ENCODE results near the gene PACSIN2.
"Not testable (repeated sequence)": the region's sequence is repeated elsewhere in the genome, so short reads cannot be mapped to it uniquely, and the experiment has no call there.

The PACSIN2 gene

DNA sequence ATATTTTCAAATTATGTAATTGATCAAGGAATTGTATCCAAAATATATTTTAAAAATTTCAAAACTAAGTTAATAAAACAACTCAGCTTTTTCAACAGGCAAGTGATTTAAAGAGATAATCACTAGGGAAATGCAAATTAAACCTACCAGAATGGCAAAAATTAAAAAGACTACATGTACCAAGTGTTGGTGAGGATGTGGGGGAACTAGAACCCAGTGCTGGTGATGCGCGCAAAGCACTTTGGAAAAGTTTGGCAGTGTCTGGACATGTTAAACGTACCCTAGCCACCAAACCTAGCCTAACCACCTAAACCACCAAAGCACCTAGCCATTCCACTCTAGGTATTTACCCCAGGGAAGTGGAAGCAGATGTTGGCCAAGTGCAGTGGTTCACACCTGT is 22.9 kb downstream of the PACSIN2 start:
- no peak for DNase-seq (ENCODE audit: low read depth)

DNA sequence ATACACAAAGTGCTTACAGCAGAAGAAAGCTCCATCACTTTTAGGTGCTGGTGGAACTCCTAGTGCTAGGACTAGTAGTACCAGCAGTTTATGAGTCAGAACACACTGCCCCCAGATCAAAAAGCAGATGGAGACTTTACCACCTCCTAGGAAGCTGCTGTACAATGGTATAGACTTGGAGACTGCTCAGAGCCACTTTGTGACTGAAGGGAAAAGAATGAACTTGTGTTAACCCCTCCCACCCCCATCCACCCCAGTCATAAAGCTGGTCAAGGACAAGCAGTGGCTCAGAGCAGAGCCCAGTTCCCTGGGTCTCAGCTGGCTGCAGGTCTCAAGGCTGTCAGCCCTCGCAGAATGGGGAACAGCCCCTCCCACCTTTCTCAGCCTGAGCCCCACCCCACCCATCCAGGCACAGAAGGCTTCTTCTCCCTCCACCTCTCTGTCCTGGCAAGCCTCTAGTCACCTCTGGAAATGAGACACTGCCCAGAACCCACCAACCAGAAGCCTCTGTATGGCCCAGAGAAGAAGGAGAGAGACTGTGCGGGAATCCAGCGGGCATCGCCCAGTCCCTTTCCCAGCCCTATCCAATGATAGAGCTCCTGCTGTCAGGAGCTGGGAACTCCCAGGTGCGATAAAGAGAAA is 23.8 kb downstream of the PACSIN2 start:
- no peak for DNase-seq (ENCODE audit: low read depth)

DNA sequence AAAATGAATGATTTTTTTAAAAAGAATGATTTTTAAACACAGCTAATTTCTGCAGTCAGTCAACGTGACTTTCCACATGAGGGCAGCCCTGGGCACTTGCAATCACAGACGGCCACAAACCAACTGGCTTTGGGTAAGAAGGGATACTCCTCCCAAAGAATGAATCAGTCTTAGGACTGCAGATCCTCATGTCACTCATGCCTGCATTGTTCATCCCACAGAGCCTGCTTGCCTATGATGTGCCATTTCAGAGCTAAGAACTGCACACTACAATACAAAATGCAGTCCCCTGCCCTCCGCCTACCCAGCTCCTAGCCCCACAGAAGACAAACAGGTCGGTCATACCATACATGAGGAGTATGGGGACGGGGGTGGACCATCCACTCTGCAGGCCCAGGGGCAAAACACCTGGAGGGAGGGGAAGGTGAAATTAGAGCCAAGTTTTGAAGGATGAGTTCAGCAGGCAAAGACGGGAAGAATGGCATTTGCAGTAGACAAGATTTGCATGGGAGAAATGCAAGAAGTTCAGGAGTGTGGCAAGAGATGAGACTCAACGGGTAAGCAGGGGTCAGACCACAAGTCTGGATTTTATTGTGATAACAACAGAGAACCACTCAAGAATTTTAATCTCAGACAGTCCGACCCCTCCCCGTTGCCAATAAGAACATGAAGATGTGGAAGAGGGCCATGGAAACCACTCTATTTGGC is 24.7 kb downstream of the PACSIN2 start:
- no peak for DNase-seq (ENCODE audit: low read depth)

DNA sequence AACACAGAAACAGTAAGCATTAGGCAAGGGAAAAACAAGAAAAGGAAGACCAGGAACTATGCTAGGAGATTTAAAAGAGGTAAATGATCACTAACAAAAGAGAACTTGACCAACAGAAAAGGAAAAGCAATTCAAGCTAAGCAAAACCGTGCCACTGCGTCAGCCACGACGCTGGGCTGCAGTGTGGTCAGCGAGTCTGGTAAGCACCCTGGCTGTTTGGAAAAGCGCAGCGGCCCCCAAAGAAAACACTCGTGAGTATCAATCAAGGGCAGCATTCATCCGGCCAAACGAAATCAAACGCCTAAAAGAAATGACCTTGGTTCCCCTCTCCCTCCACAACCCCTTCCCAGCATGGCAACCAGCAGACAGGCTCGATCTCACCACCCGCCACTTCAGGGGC is 28.8 kb downstream of the PACSIN2 start:
- DNase-seq (ENCODE audit: low read depth) = no peak

DNA sequence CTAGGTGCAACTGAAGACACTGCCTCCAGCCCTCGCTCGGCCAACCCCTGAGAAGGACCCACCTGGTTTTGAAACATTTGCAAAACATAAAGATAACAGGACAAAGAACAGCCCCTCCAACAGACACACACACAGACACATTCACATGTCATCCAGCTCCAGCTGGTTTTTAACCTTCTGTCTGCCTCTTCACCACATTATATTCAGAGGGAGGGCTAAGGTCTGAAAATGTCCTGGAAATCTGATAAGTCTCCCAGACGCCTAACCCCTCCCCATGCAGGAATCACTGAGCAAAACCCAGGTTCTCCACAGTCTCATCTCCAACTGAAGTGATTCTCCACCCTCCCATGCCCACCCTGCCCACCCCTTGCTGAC is 29.4 kb downstream of the PACSIN2 start:
- no peak for DNase-seq (ENCODE audit: low read depth)

DNA sequence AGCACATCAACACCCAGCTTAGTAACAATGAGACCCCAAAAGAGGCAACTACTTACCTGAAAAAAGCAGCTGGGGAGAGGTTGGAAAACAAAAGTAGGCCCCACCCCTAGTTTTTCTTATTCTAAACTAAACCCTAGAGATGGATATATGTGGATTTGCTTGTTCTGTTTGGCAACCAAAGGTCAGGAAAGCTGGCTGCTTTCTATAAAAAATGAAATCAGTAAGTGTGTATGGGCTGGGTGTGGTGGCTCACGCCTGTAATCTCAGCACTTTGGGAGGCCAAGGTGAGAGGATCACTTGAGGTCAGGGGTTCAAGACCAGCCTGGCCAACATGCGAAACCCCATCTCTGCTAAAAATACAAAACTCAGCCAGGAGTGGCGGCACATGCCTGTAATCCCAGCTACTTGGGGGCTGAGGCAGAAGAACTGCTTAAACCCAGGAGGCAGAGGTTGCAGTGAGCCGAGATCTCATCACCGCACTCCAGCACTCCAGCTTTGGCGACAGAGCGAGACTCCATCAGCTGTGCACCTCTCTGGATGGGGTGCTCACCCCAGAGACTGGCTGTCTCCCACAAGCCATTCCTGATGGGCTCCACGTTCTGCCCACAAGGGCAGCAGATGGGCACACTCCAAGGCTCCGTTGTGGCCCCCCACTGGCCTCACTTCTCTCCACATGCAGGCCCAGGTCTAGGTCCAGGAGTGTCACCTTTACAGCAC is 30.0 kb downstream of the PACSIN2 start:
- DNase-seq (ENCODE audit: low read depth) = no peak

DNA sequence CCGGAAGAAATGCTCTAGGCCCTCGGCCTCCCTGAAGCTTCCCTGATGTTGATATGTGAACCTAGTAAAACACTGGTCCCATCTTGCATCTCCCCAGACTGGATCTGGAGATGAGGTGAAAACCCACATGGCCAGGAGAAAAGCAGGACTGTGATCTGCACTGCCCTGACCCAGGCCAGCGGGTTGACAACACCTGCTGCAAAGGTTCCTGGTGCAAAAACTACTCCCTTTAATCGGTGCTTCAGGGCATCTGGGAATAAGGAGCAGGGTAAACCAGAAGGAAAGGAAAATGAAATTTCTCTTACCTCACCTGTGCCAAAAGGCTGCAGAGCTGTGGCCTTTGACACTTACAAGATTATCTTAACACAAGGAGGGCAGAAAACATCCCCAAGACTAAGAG is 30.6 kb downstream of the PACSIN2 start:
- no peak for DNase-seq (ENCODE audit: low read depth)

DNA sequence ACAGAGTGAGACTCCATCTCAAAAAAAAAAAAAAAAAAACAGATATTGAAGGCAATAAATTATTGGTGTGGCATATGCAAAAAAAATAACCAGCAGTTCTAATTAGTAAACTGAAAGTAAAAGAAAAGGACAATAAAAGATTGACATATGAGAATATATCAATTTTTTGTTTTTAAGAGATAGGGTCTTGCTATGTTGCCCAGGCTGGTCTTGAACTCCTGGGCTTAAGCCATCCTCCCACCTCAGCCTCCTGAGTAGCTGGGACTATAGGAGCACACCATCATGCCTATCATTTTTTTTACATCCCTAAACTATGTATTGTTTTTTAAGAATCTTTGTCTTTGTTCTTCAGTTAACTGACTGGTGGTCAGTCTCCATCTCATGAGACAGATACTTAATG is 31.5 kb downstream of the PACSIN2 start:
- no peak for DNase-seq (ENCODE audit: low read depth)

DNA sequence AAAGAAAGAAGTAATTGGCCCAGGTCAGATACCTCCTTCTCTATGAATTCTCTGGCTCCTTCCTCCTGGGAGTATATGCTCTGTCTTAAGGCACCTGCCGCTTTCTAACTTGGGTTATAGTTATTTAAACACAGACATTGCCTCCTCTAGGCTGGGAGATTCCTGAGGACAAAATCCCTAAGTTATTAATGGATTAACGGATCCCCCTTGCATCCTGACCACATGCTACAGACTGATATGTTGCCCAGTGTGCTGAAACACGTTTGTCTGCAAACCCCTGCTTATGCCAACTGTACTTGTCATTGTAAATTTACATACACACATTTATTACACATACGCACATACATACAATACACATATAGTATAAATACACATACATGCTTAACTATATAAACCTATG is 35.3 kb downstream of the PACSIN2 start:
- DNase-seq (ENCODE audit: low read depth) = no peak

DNA sequence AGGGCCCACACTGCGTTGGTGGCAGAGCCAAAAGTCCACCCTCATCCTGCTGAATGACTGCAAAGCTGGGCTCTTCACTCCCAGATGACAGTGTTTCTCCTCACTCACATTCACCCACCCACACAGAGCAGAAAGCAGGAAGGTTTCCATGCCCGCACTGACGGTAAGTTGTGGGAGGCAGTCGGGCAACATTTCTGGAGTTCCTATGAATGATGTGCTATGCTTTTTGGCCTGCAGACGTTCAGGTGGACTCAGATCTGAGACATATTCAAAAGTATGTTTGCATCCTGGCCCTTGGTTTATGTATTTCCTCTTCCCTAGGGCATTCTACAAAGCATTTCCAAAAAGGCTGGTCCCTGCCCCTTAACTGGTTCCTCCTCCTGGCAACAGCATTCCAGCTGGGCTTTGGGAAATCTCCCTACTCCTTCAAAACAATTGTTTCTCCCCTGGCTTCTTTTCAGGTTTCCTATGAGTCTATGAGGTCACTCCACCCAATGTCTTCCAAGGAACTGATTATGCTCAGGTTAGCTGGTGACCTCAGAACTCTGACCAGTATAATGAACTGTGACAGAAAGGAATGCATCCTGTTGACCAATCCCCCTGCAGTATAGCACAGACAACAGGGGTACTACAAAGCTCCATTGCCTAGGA is 36.4 kb downstream of the PACSIN2 start:
- no peak for DNase-seq (ENCODE audit: low read depth)

DNA sequence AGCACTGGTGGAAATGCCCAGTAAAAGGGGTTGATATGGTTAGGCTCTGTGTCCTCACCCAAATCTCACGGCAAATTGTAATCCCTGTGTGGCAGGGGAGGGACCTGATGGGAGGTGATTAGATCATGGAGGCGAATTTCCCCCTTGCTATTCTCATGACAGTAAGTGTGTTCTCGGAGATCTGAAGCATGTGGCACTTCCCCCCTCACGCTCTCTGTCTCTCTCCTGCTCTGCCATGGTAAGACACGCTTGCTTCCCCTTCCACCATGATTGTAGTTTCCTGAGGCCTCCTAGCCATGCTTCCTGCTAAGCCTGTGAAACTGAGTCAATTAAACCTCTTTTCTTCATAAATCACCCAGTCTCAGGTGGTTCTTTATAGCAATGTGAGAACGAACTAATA is 37.4 kb downstream of the PACSIN2 start:
- no peak for DNase-seq (ENCODE audit: low read depth)

DNA sequence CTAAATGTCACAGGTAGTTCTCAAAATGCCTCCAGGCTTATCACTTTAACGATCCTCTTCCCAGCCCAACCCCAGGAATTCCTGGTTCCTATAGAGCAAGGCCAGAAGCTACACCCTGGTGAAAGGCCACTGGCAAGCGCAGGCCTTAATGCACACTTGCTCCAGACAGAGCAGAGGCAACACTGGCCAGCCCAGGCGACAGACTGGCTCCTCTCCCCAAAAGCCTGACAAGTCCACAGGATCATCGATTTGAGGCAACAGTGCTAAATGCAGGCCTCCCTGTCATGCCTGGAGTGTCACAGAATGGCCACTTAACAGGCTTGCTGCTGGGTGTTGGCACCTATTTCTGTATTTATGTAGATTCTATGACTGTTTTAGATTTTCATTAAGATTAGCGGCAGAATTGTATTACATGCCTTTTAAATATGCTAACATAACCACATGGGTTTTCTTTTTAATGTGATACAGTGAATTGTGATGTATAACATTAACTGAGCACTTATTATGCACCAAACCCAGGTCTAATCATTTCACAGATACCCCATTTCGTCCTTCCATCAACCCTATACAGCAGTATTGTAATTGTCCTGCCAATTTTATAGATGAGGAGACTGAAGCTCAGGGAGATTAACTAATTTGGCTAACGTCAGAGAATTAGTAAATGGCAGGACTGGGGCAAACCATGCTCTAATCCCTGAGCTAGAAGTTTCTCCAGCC is 38.6 kb downstream of the PACSIN2 start:
- no peak for DNase-seq (ENCODE audit: low read depth)

DNA sequence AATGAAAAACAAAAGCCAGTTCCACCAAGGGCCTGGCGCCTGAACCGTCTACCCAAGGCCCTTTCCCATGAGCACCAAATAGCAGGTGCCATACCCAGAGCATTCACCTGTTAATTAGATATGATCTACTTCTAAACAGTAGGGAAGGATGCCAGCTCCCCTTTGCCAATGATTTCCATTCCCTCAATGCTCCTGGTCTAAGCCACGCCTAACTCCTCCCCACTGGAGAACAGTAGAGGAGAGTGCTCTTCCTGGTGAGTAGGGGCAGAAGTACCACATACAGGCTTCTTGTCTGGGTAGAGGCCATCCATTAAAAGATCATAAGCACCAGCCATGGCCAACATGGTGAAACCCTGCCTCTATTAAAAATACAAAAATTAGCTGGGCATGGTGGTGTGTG is 40.7 kb downstream of the PACSIN2 start:
- no peak for DNase-seq (ENCODE audit: low read depth)

DNA sequence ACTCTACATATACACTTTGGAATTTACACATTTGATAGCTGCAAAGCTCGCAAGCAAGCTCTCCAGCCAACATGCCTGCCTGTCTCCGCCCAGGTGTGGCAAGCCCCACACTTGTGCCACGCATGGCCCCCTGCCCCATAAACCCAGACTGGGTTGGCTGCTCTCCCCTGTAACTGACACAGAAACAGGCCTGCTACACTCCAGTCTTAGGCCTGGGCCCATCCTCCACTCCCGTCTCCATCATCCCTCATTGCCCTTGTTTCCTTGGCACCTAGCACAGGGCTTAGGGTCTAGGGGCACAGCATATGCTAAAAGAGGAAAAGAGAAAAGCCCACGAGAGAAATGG is 41.4 kb downstream of the PACSIN2 start:
- DNase-seq (ENCODE audit: low read depth) = no peak

DNA sequence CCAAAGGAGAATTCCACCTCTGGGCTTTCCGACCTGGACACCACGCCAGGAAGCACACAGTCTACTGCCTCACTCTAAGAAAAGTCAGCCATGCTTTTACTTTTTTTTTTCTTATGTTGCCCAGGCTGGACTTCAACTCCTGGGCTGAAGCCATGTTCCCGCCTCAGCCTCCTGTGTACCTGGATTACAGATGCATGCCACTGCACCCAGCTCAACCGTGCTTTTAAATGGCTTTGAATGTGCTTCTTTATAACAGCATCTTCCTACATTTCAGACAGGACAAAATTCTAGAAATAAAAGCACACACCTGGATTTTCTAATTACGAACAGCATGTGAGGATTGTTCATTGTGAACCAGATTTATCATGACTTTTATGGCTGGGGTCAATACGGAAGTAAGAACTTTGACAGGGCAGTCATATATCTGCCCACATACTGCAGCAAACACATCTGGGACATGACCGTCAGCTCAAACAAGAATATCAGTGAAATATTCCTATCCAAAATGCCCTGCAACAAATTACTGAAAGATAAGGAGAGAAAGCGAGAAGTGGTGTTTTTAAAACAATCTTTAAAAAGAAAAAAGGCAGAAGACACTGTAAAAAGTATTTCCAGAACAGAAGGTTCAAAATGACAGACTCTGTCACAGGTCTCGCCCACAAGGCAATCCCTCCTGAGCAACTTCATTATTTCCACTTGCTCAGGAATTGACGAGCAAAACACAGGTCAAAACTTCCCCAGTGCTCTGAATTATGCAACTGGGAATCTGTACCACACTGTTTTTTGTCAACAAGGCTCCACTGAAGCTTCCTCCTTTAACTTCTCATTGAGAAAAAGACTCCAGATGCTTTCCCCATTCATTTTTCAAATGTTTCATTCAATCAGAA is 42.1 kb downstream of the PACSIN2 start:
- no peak for DNase-seq (ENCODE audit: low read depth)

DNA sequence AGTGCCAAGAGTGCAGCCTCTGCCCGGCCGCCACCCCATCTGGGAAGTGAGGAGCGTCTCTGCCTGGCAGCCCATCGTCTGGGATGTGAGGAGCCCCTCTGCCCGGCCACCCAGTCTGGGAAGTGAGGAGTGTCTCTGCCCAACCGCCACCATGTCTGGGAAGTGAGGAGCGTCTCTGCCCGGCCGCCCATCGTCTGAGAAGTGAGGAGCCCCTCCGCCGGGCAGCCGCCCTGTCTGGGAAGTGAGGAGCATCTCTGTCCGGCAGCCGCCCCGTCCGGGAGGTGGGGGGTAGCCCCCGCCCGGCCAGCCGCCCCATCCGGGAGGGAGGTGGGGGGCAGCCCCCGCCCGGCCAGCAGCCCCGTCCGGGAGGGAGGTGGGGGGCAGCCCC is 43.5 kb downstream of the PACSIN2 start:
- DNase-seq (ENCODE audit: low read depth) = not testable (repeated sequence)

DNA sequence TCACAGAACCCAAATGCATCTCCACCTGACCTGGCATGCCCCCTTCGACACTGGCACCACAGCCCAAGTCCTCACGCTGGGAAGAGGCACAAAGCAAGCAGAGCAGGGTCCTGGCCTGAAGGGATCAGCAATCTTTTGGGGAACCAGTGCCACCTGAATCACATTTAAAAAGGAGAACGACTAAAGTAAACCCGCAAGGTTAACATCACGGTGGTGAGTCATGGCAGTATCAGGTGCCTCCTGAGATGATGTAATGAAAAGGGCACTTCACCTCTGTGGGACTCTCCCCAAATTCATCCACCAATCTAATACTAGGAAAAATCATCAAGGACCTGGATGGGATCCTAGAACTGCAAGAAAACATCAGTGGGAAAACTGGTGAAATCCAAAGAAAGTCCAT is 44.9 kb downstream of the PACSIN2 start:
- no peak for DNase-seq (ENCODE audit: low read depth)

DNA sequence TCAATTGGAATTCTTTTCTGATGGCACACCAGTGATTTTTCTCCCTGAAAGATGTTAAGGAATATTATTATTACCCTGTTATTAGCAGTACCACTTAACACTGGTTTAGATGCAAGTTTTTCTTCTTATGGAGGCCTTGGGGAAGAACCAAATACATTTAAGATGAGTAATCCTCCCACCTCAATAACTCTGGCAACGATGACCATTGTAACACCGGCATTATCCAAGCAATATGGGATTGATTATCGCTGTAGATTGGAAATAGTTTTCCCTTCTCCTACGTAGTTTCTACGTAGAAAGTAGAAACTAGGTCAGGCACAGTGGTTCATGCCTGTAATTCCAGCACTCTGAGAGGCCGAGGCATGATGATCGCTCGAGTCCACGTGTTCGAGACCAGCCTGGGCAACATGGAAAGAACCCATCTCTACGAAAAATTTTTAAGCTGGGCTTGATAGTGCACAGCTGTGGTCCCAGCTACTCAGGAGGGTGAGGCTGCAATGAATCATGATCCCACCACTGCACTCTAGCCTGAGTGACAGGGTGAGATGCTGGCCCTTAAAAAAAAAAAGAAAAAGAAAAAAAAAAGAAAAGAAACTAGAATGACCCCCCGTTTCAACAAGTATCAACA is 45.5 kb downstream of the PACSIN2 start:
- DNase-seq (ENCODE audit: low read depth) = no peak

DNA sequence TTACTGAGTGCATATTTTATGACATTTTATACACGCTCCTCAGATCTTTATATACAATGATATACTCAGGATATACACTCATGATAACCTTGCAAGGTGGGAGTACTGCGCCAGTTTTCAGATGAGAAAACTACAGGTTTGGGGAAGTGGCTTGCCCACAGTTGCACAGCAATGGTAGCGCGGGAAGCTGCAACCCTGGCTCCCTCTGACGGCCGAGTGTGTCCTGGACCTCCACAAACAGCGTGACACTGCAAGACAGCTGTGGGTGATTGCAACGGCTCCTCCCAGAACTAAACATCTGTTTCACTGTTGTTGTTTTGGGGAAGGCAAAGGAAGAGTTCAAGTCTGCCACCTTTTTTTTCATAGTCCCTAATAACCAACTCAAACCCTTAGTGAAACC is 47.0 kb downstream of the PACSIN2 start:
- no peak for DNase-seq (ENCODE audit: low read depth)

DNA sequence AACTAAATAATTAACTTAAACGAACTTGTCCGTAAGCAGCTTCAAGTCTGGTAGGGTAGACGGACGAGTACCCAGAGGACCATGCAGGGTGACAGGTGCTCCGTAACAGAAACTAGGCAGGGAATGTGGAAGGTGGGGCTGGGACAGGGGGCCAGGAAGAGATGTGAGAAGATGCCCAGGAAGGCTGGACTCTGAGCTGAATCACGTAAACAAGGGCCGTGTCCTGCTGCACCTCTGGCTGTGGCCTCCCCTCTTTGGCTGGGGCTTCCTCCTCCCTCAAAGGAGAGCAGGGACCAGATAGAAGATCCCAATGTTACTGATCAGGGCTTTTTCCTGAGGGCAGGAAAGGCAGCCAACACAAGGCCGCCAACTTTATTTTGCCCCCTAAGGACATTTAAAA is 47.9 kb downstream of the PACSIN2 start:
- no peak for DNase-seq (ENCODE audit: low read depth)

DNA sequence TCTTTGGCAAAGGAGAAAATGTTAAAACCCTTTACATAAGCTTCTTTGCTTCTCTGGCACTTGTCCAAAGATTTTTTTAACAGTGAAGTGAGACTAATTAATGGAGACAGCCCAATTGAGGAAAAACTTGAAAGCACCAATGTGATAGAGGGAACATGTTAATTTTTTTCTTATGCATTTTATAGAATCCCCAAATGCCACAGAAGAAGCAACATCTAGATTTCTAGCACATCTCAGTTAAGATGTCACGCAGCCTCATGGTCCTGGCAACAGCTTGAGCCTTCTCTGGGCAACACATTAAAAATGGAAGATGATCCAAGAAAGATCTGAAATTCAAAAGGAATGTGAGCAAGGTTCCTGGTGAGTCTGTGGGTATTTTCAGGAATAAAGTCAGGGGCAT is 48.5 kb downstream of the PACSIN2 start:
- no peak for DNase-seq (ENCODE audit: low read depth)
